GM12878 (cell line): ENCODE measurements around the gene ZDHHC1.

Experiments
- JUNB ChIP-seq: IDR thresholded peaks from 2 replicates; pipeline ENCODE4 v1.6.1; 2016; ENCODE audit warnings: antibody characterized with exemption, mild to moderate bottlenecking
- SP1 ChIP-seq: IDR thresholded peaks from one replicate; pipeline ENCODE4 v1.6.1; 2011; ENCODE audit warnings: low read depth, low read length

DNA sequence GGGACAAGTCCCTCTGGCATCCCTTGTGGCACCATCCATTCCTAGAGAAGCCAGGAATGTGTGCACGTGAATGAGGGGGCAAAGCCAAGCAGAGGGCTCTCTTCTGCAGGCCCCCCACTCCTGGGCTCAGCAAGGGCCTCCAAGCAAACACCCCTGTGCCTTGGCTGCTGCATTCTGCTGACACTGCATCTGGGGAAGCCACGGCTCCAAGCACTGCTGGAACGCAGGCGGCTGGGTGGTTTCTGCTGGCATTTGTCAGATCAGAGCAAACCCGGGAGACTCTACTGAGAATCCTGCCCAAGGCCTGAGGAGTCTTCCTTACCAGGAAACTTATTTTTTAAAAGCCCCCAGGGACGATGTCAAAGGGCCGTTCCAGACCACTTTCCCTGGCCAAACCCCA lies 41.3 kb upstream of the ZDHHC1 start:
- TF ChIP-seq JUNB (no peak), SP1 (no peak)
